ENCODE data around the gene SLC66A1.

- no peak for TF ChIP-seq POLR2A (IDR thresholded peaks at IDR 0.05; ENCODE audit: low read depth)
- TF ChIP-seq, protein P1, sequence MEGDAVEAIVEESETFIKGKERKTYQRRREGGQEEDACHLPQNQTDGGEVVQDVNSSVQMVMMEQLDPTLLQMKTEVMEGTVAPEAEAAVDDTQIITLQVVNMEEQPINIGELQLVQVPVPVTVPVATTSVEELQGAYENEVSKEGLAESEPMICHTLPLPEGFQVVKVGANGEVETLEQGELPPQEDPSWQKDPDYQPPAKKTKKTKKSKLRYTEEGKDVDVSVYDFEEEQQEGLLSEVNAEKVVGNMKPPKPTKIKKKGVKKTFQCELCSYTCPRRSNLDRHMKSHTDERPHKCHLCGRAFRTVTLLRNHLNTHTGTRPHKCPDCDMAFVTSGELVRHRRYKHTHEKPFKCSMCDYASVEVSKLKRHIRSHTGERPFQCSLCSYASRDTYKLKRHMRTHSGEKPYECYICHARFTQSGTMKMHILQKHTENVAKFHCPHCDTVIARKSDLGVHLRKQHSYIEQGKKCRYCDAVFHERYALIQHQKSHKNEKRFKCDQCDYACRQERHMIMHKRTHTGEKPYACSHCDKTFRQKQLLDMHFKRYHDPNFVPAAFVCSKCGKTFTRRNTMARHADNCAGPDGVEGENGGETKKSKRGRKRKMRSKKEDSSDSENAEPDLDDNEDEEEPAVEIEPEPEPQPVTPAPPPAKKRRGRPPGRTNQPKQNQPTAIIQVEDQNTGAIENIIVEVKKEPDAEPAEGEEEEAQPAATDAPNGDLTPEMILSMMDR (IDR thresholded peaks at IDR 0.05): no peak
Observed at GRCh38 chr1:19337289-19337688, 25.2 kb downstream of the SLC66A1 start.
